HG03025 (cell line): ENCODE measurements around the gene ABCA7.

Experiments used
- ATAC-seq: cut with Tn5 transposase; IDR thresholded peaks from one replicate; pipeline ENCODE4 v1.9.1; 2021; ENCODE audit warnings: mild to moderate bottlenecking, moderate library complexity; ENCODE audit not compliant: unreplicated experiment, low FRiP score

Gene ABCA7

GRCh38 chr19:1039646-1040475, at the start of gene ABCA7:
TSS of gene ABCA7 (plus strand) at chr19:1040107. CDS start at chr19:1041362, 1,255 bp downstream.
- peak; percentile 61 for ATAC-seq

- no peak for ATAC-seq
Measured at GRCh38 chr19:990119-990571, 49.8 kb upstream of the ABCA7 start.

GRCh38 chr19:990746-991145, 49.2 kb upstream of the ABCA7 start:
- no peak for ATAC-seq

- ATAC-seq: no peak
Measured at GRCh38 chr19:991174-991931, 48.6 kb upstream of the ABCA7 start.

- ATAC-seq: no peak
Measured at GRCh38 chr19:991932-992669, 47.8 kb upstream of the ABCA7 start.

- ATAC-seq: no peak
Measured at GRCh38 chr19:992670-993055, 47.2 kb upstream of the ABCA7 start.

GRCh38 chr19:993361-993830, 46.5 kb upstream of the ABCA7 start:
- no peak for ATAC-seq

GRCh38 chr19:993831-994393, 46.0 kb upstream of the ABCA7 start:
- no peak for ATAC-seq

GRCh38 chr19:994516-994915, 45.4 kb upstream of the ABCA7 start:
- no peak for ATAC-seq

- no peak for ATAC-seq
Measured at GRCh38 chr19:995051-995827, 44.7 kb upstream of the ABCA7 start.

GRCh38 chr19:996051-996838, 43.7 kb upstream of the ABCA7 start:
- ATAC-seq: no peak

GRCh38 chr19:998064-998463, 41.8 kb upstream of the ABCA7 start:
- ATAC-seq: no peak

GRCh38 chr19:999379-999719, 40.6 kb upstream of the ABCA7 start:
- ATAC-seq: no peak

- ATAC-seq: no peak
Measured at GRCh38 chr19:1000095-1000494, 39.8 kb upstream of the ABCA7 start, which contains the start of gene GRIN3B. TSS of gene GRIN3B (plus strand) at chr19:1000419. CDS start at chr19:1000438, 19 bp downstream.

- no peak for ATAC-seq
Measured at GRCh38 chr19:1000591-1001537, 39.0 kb upstream of the ABCA7 start.

GRCh38 chr19:1001538-1002166, 38.3 kb upstream of the ABCA7 start:
- no peak for ATAC-seq

GRCh38 chr19:1002600-1002999, 37.3 kb upstream of the ABCA7 start:
- ATAC-seq: no peak
